ENCODE results near the gene KISS1.
"Not testable (repeated sequence)": the region's sequence is repeated elsewhere in the genome, so short reads cannot be mapped to it uniquely, and the experiment has no call there.

DNA sequence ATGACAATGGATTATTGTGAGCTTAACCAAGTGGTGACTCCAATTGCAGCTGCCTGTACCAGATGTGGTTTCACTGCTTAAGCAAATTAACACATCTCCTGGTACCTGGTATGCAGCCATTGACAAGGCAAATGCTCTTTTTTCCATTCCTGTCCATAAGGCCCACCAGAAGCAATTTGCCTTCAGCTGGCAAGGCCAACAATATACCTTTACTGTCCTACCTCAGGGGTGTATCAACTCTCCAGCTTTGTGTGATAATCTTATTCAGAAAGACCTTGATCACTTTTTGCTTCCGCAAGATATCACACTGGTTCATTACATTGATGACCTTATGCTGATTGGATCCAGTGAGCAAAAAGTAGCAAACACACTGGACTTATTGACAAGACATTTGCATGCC, 41.2 kb upstream of the KISS1 start:
- TF ChIP-seq CTCF (optimal IDR thresholded peaks at IDR 0.05 in 1 of 3, IDR thresholded peaks at IDR 0.05 in 1 of 3, conservative IDR thresholded peaks at IDR 0.05 in 1 of 3; ENCODE audit: extremely low read depth in 1 of 3, insufficient read depth in 2 of 3, low read length in 3 of 3); EZH2 (IDR thresholded peaks at IDR 0.05; ENCODE audit: low read length): not testable (repeated sequence)
